HG03060 (cell line): ENCODE data around the gene PARP15.
"Not testable (repeated sequence)": the region's sequence is repeated elsewhere in the genome, so short reads cannot be mapped to it uniquely, and the experiment has no call there.

Experiments used
- ATAC-seq: cut with Tn5 transposase; IDR thresholded peaks from one replicate; pipeline ENCODE4 v1.9.1; 2021; ENCODE audit warnings: low read depth, moderate number of reproducible peaks; ENCODE audit not compliant: unreplicated experiment

The PARP15 gene

DNA sequence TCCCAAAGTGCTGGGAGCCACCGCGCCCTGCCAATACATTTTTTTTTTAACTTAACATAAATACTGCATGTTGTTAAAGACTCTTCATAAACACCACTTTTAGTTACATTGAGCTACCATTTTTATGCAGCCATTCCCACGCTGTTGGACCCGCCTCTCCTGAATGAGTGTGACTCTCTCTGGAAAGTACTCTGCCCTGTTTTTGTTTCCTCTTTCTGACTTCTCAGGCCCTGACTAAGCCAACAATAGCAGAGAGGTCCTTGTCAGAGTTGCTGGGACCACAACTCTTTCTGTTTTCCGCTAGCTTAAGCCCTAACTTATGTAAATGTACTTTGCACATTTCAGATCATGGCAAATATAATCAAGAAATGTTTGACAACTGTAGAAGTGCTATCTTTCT, 35.2 kb downstream of the PARP15 start:
- no peak for ATAC-seq

DNA sequence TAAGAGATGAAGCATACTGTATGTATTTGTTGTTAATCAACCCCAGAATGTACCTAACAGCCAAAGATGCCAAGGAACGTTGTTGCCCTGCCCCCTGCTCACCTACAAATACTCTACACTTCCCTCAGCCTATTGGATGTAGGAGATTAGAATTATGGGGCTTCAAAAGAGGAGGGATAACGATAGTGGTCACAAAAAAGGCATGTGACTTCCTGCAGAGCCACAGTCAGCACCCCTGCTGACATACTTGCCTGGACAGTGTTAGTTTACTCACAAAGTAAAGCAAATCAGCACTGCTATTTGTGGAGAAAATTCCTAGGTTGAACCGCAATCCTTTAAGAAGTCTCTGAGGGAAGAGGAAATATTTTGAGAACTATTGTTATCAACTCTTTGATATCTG, 37.9 kb downstream of the PARP15 start:
- no peak for ATAC-seq

DNA sequence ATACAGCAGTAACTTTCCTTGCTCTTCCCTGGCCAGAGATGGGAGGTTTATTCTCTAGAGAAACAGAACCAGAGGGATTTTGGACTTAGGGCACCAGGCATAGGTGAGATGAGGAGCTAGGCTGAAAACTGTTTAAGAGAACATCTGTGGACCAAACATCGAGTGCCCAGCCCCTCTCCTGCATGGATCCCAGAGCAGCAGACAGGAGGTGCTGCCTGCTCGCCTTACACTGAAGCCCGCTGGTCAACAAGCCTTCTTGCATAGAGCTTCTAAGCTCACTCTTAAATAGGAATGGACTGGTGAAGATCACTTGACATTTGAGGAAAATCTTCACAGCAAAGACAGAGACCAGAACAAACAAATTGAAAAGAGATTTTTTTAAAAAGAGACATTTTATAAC, 41.2 kb downstream of the PARP15 start:
- ATAC-seq: no peak

- ATAC-seq: no peak
Observed at GRCh38 chr3:122619040-122619439, 41.6 kb downstream of the PARP15 start.

DNA sequence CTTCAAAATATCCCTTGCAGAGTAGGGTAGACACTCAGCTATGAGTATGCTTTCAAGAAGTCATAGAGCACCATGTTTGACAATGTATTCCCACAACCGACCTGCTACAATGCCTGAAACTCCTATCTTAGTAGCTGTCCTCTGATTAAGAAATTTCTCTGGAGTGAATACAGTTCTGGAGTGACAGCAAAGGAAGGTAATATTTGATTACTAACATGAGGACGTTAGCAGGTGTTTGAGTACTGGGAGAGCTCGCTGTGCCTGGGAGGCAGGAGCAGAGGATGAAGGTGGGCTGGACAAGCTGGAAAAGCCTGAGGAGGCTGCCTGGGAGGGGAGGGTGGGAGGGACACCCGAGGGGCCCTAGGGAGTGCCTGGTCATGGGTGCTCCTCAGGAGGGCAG, 42.9 kb downstream of the PARP15 start:
- no peak for ATAC-seq

- no peak for ATAC-seq
Observed at GRCh38 chr3:122621112-122621511, 43.7 kb downstream of the PARP15 start.

DNA sequence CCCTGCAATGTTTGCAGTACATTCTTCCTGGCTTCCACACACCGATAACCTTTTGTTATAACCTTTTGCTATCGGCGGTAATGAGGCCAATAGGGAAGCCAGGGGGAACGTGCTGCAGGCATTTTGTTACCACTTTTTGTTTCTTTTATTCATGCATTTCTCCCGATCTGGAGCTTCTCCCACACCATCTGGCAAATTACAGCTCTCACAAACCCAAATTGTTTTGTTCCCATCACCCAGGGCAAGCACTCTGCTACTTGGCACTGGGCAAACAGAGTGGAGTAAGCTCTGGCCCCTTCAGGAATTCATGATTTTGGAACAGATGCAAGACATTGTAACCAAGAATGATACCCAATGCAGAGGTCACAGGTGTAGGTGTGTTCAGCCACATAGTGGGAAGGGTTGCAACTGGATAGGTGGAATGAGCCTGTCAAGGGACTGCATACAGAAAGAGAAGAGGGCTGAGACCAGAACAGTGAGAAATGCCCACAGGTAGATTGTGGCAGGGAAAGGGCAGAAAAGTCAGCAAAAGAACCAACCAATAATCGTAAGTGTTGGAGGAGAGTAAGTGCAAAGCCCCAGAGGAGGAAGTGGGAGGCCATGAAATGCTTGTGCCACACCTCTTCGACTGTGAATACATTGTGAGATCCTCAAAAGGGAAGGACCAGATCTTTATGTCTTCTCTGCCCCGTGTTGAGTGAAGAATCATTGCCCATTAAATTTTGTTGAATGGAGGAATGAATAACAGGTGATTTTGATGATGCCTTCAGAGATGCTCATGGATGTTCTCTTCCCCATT, 45.8 kb downstream of the PARP15 start:
- no peak for ATAC-seq

DNA sequence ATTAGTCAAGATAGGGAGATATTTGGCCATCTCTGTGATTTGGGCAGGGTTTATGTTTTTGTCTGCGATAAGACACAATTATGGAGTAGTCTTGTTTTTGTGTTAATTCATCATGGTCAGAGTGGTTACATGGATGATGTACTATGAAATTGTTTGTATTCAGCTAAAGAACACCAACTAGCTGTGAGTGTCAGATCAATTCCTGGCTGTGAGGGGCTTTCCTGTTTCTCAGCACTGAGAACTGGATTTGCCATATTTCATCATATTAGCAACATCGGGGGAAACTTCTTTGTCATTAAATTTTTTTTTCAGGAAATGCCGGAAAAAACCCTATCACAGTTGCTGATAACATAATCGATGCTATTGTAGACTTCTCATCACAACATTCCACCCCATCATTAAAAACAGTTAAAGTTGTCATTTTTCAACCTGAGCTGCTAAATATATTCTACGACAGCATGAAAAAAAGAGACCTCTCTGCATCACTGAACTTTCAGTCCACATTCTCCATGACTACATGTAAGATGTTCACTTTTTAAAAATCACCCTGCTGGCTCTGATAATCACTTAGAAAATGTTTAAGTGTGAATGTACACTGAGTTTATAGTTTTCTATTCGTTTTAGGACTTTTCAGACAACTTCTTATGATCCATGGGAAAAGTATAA, 49.2 kb downstream of the PARP15 start:
- ATAC-seq: no peak

- ATAC-seq: no peak
Observed at GRCh38 chr3:122627301-122627700, 49.9 kb downstream of the PARP15 start.

GRCh38 chr3:122628567-122628966, 51.1 kb downstream of the PARP15 start:
- ATAC-seq: no peak

DNA sequence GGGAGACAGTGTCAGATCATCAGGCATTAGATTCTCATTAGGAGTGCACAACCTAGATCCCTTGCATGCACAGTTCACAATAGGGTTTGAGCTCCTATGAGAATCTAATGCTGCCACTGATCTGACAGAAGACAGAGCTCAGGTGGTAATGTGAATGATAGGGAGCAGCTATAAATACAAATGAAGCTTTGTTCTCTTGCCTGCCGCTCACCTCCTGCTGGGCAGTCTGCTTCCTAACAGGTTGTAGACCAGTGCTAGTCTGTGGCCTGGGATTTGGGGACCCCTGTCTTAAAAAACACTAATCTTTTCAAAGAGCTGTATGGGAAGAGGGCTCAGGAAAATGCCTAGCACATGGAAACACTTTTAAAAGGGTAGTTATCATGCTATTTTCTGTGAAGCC, 52.3 kb downstream of the PARP15 start:
- ATAC-seq: no peak

- no peak for ATAC-seq
Observed at GRCh38 chr3:122635789-122636188, 58.3 kb downstream of the PARP15 start.

GRCh38 chr3:122636697-122637096, 59.2 kb downstream of the PARP15 start:
- ATAC-seq: no peak

- no peak for ATAC-seq
Observed at GRCh38 chr3:122640437-122640999, 63.1 kb downstream of the PARP15 start.

- peak; percentile 58 for ATAC-seq
Observed at GRCh38 chr3:122642935-122643334, 65.5 kb downstream of the PARP15 start.

GRCh38 chr3:122646146-122646988, 68.9 kb downstream of the PARP15 start:
- no peak for ATAC-seq

GRCh38 chr3:122651233-122651907, 73.9 kb downstream of the PARP15 start:
- ATAC-seq: not testable (repeated sequence)

GRCh38 chr3:122651962-122652361, 74.5 kb downstream of the PARP15 start:
- ATAC-seq: not testable (repeated sequence)

DNA sequence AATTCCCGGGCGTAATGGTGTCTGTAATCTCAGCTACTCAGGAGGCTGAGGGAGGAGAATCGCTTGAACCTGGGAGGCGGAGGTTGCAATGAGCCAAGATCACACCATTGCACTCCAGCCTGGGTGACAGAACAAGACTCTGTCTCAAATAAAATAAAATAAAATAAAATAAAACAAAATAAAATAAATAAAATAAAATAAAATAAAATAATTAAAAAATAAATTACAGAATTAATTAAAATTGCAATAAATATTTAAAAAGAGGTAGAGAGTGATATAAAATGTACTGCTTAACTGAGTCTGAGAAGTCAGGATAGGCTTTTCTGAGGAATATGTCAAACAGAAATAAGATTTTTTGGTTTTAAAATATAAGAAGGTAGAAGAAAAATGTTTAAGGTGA, 80.9 kb downstream of the PARP15 start:
- not testable (repeated sequence) for ATAC-seq

- no peak for ATAC-seq
Observed at GRCh38 chr3:122660297-122660974, 83.0 kb downstream of the PARP15 start.
